Gastrocnemius medialis (tissue), 4 donors: ENCODE measurements around the gene PSMD9.

Experiments
- POLR2A ChIP-seq, 2 donors: fragments of 450-650 bp; IDR thresholded peaks; one replicate each; pipeline ENCODE4 v1.6.1; 2017; ENCODE audit warnings: antibody characterized with exemption in 2 of 2, mild to moderate bottlenecking in 2 of 2, moderate library complexity in 2 of 2
- TF ChIP-seq, protein P1 (sequence below), 5 experiments: fragments of 450-650 bp in 3 of 5; fragments of 200-600 bp in 2 of 5; sonication (generic) in 2 of 5; IDR thresholded peaks in 4 of 5; conservative IDR thresholded peaks in 1 of 5; 1 replicate in 4 of 5; 2 replicates in 1 of 5; pipeline ENCODE4 v1.5.1; 2016 to 2019; ENCODE audit warnings: antibody characterized with exemption in 5 of 5, mild to moderate bottlenecking in 3 of 5, moderate library complexity in 3 of 5

DNA sequence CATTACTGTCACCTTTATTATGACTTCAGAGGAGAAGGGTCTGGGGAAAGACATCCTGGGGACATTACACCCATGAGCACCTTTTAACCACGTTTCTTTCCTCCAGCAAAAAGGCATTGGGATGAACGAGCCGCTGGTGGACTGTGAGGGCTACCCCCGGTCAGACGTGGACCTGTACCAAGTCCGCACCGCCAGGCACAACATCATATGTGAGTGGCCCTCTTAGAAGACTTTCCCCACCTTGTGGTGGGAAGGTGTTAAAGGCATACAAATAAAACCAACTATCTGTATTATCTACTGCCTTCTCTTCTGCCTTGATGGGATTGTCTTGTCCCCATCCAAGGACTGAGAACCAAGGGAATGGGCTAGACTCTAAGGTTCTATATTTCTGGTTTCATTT is 6.0 kb downstream of the PSMD9 start:
- TF ChIP-seq POLR2A (IDR thresholded peaks at IDR 0.05): no peak
- TF ChIP-seq, protein P1, sequence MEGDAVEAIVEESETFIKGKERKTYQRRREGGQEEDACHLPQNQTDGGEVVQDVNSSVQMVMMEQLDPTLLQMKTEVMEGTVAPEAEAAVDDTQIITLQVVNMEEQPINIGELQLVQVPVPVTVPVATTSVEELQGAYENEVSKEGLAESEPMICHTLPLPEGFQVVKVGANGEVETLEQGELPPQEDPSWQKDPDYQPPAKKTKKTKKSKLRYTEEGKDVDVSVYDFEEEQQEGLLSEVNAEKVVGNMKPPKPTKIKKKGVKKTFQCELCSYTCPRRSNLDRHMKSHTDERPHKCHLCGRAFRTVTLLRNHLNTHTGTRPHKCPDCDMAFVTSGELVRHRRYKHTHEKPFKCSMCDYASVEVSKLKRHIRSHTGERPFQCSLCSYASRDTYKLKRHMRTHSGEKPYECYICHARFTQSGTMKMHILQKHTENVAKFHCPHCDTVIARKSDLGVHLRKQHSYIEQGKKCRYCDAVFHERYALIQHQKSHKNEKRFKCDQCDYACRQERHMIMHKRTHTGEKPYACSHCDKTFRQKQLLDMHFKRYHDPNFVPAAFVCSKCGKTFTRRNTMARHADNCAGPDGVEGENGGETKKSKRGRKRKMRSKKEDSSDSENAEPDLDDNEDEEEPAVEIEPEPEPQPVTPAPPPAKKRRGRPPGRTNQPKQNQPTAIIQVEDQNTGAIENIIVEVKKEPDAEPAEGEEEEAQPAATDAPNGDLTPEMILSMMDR (IDR thresholded peaks at IDR 0.05 in 4 of 5, conservative IDR thresholded peaks at IDR 0.05 in 1 of 5): no peak
